Natural killer cell (primary cell): ENCODE data around the gene CACUL1. TPM values are rescaled to one million over a fixed set of nuclear protein-coding genes. Genes with fewer than 3 reads are reported as not detected.

Experiments
- ATAC-seq, 3 donors: fragments of 150-1000 bp in 2 of 3; fragments of 200-7000 bp in 1 of 3; cut with Tn5 transposase; 1 replicate in 1 of 3; 2 replicates in 2 of 3; pipeline ENCODE4 v1.10.0; 2021; ENCODE audit warnings: mild to moderate bottlenecking in 2 of 3, moderate library complexity in 2 of 3
- DNase-seq, 2 donors: peaks; one replicate each; pipeline versions ENCODE4 v3.0.0 to v3.0.0-alpha.2; 2013 to 2021; ENCODE audit warnings: mixed read lengths in 1 of 2
- H3K27ac ChIP-seq: one replicate; pipeline ENCODE4 v1.5.1; 2013; ENCODE audit warnings: mild to moderate bottlenecking, low read length
- H3K27me3 ChIP-seq: one replicate; pipeline ENCODE4 v1.6.1; 2013; ENCODE audit warnings: low read length; ENCODE audit not compliant: control insufficient read depth, insufficient read depth
- H3K36me3 ChIP-seq: one replicate; pipeline ENCODE4 v1.6.1; 2013; ENCODE audit warnings: low read length; ENCODE audit not compliant: control insufficient read depth, insufficient read depth
- H3K4me1 ChIP-seq: one replicate; pipeline ENCODE4 v1.6.1; 2013; ENCODE audit warnings: low read length; ENCODE audit not compliant: control insufficient read depth, insufficient read depth
- H3K4me3 ChIP-seq: one replicate; pipeline ENCODE4 v1.5.1; 2013; ENCODE audit warnings: low read length
- H3K9me3 ChIP-seq: one replicate; pipeline ENCODE4 v1.6.1; 2013; ENCODE audit warnings: low read length; ENCODE audit not compliant: control insufficient read depth, insufficient read depth
- H3K27ac Mint-ChIP-seq, 2 donors: one replicate each; pipeline ENCODE4 v1.8.0; 2022; ENCODE audit warnings: mild to moderate bottlenecking in 2 of 2, mixed read lengths in 2 of 2, moderate library complexity in 1 of 2
- H3K27me3 Mint-ChIP-seq, 2 donors: one replicate each; pipeline ENCODE4 v1.8.0; 2022; ENCODE audit warnings: low read depth in 2 of 2, mixed read lengths in 2 of 2
- H3K36me3 Mint-ChIP-seq: one replicate; pipeline ENCODE4 v1.8.0; 2022; ENCODE audit warnings: mixed read lengths
- H3K4me1 Mint-ChIP-seq, 2 donors: one replicate each; pipeline ENCODE4 v1.8.0; 2022; ENCODE audit warnings: mixed read lengths in 2 of 2
- H3K4me3 Mint-ChIP-seq: one replicate; pipeline ENCODE4 v1.8.0; 2022; ENCODE audit warnings: mild to moderate bottlenecking, moderate library complexity, mixed read lengths
- H3K9me3 Mint-ChIP-seq, 2 donors: one replicate each; pipeline ENCODE4 v1.8.0; 2022; ENCODE audit warnings: mixed read lengths in 2 of 2
- CTCF ChIP-seq: fragments of 200-600 bp; IDR thresholded peaks from one replicate; pipeline ENCODE4 v1.8.0; 2022; ENCODE audit warnings: antibody characterized with exemption
- WGBS: methylation state at CpG from one replicate; pipeline ENCODE4 v1.1.7; 2013; ENCODE audit warnings: missing lambda C conversion rate; ENCODE audit not compliant: insufficient coverage; 5-methylcytosine and 5-hydroxymethylcytosine counted together
- intact Hi-C: fragments of 100-400 bp; cut with micrococcal nuclease; formaldehyde crosslinking; loops from one replicate; pipeline ENCODE4 v1.14.2; 2022
- total RNA-seq, 4 donors: library from RNA; stranded (reverse); fragments of 120-200 nt in 1 of 4; gene quantifications; one replicate each; pipeline versions ENCODE4 v1.2.3 to v1.2.4, GENCODE V29; 2013 to 2022

CACUL1 gene
- total RNA-seq, 3 donors from 2014 or later (not counting 1 experiment from before 2014, with no cell fraction given), result 45.4 to 65.9 (median 47.6) TPM

DNA sequence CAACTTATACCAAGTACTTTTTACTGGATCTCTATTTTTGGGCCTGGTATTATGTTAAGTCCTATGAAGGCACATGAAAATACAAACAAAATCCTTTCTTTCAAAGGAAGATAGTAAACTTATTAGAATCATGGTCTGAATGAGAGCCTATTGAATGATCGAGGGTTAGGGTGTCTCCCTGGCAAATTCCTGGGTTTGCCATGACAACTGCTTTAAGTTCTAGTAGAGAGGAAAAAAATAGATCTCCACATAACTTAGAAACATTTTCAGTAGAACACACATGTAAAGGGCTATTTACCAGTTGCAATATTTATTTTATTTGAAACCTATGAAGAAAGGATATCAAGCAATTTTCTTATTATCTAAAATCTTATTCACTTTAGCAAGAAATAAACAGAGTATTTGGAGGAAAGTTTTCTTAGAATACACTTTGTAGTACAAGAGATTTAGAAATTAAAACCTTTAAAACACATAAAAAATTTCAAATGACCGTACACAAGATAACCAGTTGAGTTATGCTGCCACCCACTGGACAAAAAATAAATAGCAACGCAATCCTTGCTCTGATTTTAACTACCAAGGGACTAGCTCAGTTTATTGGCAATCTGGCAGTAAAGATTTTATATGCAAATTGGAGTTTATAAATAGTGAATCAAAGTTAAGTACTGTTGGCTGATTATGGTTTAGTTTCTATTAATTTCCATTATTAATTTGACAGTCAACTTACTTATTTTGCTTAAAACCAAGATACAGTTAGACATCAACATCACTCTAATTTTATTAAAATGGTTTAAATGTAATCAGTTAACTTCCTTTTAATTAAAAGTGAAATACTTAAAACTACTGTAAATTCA, 33.9 kb downstream of the CACUL1 start:
- 7% methylated on average over 2 of the region's 3 CpGs for WGBS

GRCh38 chr10:118714366-118714765, 40.4 kb downstream of the CACUL1 start:
- DNase-seq, result no peak
- Histone ChIP-seq H3K27ac (no peak overlapping the region), H3K36me3 (peaks cover 4% of the 10 kb centered on the region), H3K4me1 (no peaks in the 10 kb centered on the region), H3K9me3 (no peaks in the 10 kb centered on the region), H3K27me3 (no peaks in the 10 kb centered on the region), H3K4me3 (no peak overlapping the region)
- Mint-ChIP-seq H3K36me3 (no peaks in the 10 kb centered on the region), H3K27me3 (no peaks in the 10 kb centered on the region), H3K9me3 (no peaks in the 10 kb centered on the region), H3K4me3 (no peak overlapping the region), H3K27ac (no peak overlapping the region), H3K4me1 (peaks cover 7% of the 10 kb centered on the region in 2 donors)
- ATAC-seq, result no peak
- intact Hi-C loops, result no loop called here
- TF ChIP-seq CTCF, result no peak
- WGBS, result 95% methylated on average over 2 of the region's 3 CpGs

More for the DNA sequence above, 33.9 kb downstream of the CACUL1 start:
- Histone ChIP-seq H3K27me3 (no peaks in the 10 kb centered on the region), H3K4me3 (no peak overlapping the region), H3K4me1 (no peaks in the 10 kb centered on the region), H3K9me3 (no peaks in the 10 kb centered on the region), H3K27ac (no peak overlapping the region), H3K36me3 (peaks cover 8% of the 10 kb centered on the region)
- Mint-ChIP-seq H3K9me3 (no peaks in the 10 kb centered on the region), H3K4me1 (peaks cover 2 to 5% of the 10 kb centered on the region in 2 donors), H3K27me3 (no peaks in the 10 kb centered on the region), H3K4me3 (no peak overlapping the region), H3K27ac (peak overlapping the region in 1 of 2 donors; percentile 31), H3K36me3 (no peaks in the 10 kb centered on the region)
- DNase-seq (peak; percentile 29 to 82), ATAC-seq (peak; percentile 65 to 73 (median 68))
- TF ChIP-seq CTCF, result peak; percentile 95
- intact Hi-C loops, result loop anchor here (1.0 kb wide), 1 partner anchor 153 kb away; no protein-coding TSS in a partner anchor

DNA sequence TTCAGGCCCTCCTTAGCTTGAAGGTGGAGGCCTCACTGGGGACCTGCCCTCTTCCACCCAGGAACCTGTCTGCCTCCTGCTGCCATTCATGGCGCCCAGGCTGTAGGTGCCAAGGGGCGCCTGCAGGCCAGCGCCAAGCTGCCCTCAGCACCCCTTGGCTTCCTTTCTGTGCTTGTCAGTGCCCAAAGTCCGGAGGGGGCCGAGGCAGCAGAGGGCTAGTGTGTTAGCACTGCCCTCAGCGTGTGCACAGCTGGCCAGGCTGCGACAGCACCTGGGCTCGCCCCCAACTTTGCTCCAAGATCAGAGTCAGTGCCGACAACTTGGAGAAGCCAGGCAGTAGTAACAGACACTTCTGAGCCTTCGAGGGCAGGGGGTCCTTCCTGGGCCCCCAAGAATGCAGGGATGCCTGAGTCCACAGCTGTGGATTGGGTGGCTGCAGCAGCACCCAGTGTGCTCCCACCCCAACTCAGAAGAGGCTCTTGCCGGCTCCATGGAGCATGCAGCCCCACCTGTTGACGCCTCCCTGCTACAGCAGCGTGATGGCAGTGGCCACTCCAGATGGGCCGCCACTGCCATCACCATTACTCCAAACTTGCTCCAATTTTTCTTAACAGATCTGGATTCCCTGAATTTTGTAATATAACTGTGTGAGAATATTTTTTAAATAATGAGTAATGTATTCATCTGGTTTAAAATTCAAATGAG, 41.7 kb downstream of the CACUL1 start:
- intact Hi-C loops, result no loop called here
- DNase-seq (no peak), ATAC-seq (no peak)
- peaks cover 7% of the 10 kb centered on the region in 2 donors for H3K4me1 Mint-ChIP-seq
- no peak overlapping the region for H3K27ac ChIP-seq
- no peaks in the 10 kb centered on the region for H3K9me3 ChIP-seq
- no peak overlapping the region for H3K27ac Mint-ChIP-seq
- no peaks in the 10 kb centered on the region for H3K9me3 Mint-ChIP-seq
- H3K36me3 ChIP-seq, result peaks cover 4% of the 10 kb centered on the region
- TF ChIP-seq CTCF, result no peak
- H3K4me3 ChIP-seq, result no peak overlapping the region
- H3K4me3 Mint-ChIP-seq, result no peak overlapping the region
- H3K4me1 ChIP-seq, result no peaks in the 10 kb centered on the region
- H3K36me3 Mint-ChIP-seq, result no peaks in the 10 kb centered on the region
- no peaks in the 10 kb centered on the region for H3K27me3 Mint-ChIP-seq
- WGBS, result 94% methylated on average over 12 of the region's 14 CpGs
- no peaks in the 10 kb centered on the region for H3K27me3 ChIP-seq
